ENCODE data around the gene DAZAP1. TPM values are rescaled to one million over a fixed set of nuclear protein-coding genes. Genes with fewer than 3 reads are reported as not detected.

The DAZAP1 gene
- total and polyA plus RNA-seq, 4 donors: 5.4 to 45.0 (median 29.7) TPM

- Histone ChIP-seq H3K9me3 (ENCODE audit: control insufficient read depth in 4 of 4, low read length in 3 of 4) (no peaks in the 10 kb centered on the region), H3K36me3 (ENCODE audit: control insufficient read depth in 4 of 4, insufficient read depth in 3 of 4, low read depth in 1 of 4, low read length in 3 of 4) (peaks cover 16 to 40% (median 31%) of the 10 kb centered on the region in 4 donors), H3K27ac (ENCODE audit: low read depth in 1 of 2, low read length in 2 of 2) (peak overlapping the region; percentile 28 to 66), H3K27me3 (ENCODE audit: control insufficient read depth in 4 of 4, insufficient read depth in 4 of 4, low read length in 3 of 4) (no peaks in the 10 kb centered on the region), H3K4me1 (ENCODE audit: control insufficient read depth in 4 of 4, insufficient read depth in 4 of 4, low read length in 3 of 4) (peaks cover 7 to 45% (median 25%) of the 10 kb centered on the region in 4 donors), H3K9ac (ENCODE audit: low read depth in 1 of 2, low read length in 2 of 2) (no peak overlapping the region), H3K4me3 (ENCODE audit: low read depth in 1 of 3, low read length in 3 of 3) (no peak overlapping the region)
- WGBS: 89% methylated on average over 40 of the region's 40 CpGs
- TF ChIP-seq HNF4A (conservative IDR thresholded peaks at IDR 0.05) (peak in 1 of 2 donors; percentile 11), ZBTB33 (IDR thresholded peaks at IDR 0.05) (no peak)
- DNase-seq (ENCODE audit: low spot score): no peak
Observed at GRCh38 chr19:1423436-1424191, 16.2 kb downstream of the DAZAP1 start.

GRCh38 chr19:1424192-1424955 is 17.0 kb downstream of the DAZAP1 start:
- H3K9me3 ChIP-seq (ENCODE audit: control insufficient read depth in 4 of 4, low read length in 3 of 4): no peaks in the 10 kb centered on the region
- no peaks in the 10 kb centered on the region for H3K27me3 ChIP-seq (ENCODE audit: control insufficient read depth in 4 of 4, insufficient read depth in 4 of 4, low read length in 3 of 4)
- no peak overlapping the region for H3K9ac ChIP-seq (ENCODE audit: low read depth in 1 of 2, low read length in 2 of 2)
- WGBS: 74% methylated on average over 40 of the region's 42 CpGs
- H3K4me3 ChIP-seq (ENCODE audit: low read depth in 1 of 3, low read length in 3 of 3): no peak overlapping the region
- H3K27ac ChIP-seq (ENCODE audit: low read depth in 1 of 2, low read length in 2 of 2): peak overlapping the region; percentile 26 to 66
- TF ChIP-seq RXRA (IDR thresholded peaks at IDR 0.05) (peak; percentile 78 to 82), HNF4A (conservative IDR thresholded peaks at IDR 0.05) (peak; percentile 78 to 79), FOXA1 (IDR thresholded peaks at IDR 0.05) (no peak), JUND (IDR thresholded peaks at IDR 0.05) (no peak), GABPA (IDR thresholded peaks at IDR 0.05 in 1 of 2, conservative IDR thresholded peaks at IDR 0.05 in 1 of 2) (no peak), FOXA2 (IDR thresholded peaks at IDR 0.05) (no peak), YY1 (IDR thresholded peaks at IDR 0.05) (peak; percentile 49), NR2F2 (IDR thresholded peaks at IDR 0.05) (peak; percentile 11), TAF1 (conservative IDR thresholded peaks at IDR 0.05) (no peak), RAD21 (IDR thresholded peaks at IDR 0.05) (no peak), SP1 (IDR thresholded peaks at IDR 0.05) (peak; percentile 65), EGR1 (IDR thresholded peaks at IDR 0.05; ENCODE audit: low read depth in 2 of 2) (no peak), CTCF (IDR thresholded peaks at IDR 0.05; ENCODE audit: low read depth, low read length, missing input control) (no peak), ATF3 (IDR thresholded peaks at IDR 0.05) (no peak), HNF4G (IDR thresholded peaks at IDR 0.05) (peak; percentile 32), ZBTB33 (IDR thresholded peaks at IDR 0.05) (no peak), MAX (IDR thresholded peaks at IDR 0.05) (no peak)
- TF ChIP-seq, protein P1, sequence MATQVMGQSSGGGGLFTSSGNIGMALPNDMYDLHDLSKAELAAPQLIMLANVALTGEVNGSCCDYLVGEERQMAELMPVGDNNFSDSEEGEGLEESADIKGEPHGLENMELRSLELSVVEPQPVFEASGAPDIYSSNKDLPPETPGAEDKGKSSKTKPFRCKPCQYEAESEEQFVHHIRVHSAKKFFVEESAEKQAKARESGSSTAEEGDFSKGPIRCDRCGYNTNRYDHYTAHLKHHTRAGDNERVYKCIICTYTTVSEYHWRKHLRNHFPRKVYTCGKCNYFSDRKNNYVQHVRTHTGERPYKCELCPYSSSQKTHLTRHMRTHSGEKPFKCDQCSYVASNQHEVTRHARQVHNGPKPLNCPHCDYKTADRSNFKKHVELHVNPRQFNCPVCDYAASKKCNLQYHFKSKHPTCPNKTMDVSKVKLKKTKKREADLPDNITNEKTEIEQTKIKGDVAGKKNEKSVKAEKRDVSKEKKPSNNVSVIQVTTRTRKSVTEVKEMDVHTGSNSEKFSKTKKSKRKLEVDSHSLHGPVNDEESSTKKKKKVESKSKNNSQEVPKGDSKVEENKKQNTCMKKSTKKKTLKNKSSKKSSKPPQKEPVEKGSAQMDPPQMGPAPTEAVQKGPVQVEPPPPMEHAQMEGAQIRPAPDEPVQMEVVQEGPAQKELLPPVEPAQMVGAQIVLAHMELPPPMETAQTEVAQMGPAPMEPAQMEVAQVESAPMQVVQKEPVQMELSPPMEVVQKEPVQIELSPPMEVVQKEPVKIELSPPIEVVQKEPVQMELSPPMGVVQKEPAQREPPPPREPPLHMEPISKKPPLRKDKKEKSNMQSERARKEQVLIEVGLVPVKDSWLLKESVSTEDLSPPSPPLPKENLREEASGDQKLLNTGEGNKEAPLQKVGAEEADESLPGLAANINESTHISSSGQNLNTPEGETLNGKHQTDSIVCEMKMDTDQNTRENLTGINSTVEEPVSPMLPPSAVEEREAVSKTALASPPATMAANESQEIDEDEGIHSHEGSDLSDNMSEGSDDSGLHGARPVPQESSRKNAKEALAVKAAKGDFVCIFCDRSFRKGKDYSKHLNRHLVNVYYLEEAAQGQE (IDR thresholded peaks at IDR 0.05): no peak
- peak; percentile 57 for DNase-seq (ENCODE audit: low spot score)
- H3K4me1 ChIP-seq (ENCODE audit: control insufficient read depth in 4 of 4, insufficient read depth in 4 of 4, low read length in 3 of 4): peaks cover 7 to 44% (median 26%) of the 10 kb centered on the region in 4 donors
- peaks cover 14 to 39% (median 29%) of the 10 kb centered on the region in 4 donors for H3K36me3 ChIP-seq (ENCODE audit: control insufficient read depth in 4 of 4, insufficient read depth in 3 of 4, low read depth in 1 of 4, low read length in 3 of 4)
